Endometrium (tissue), 2 donors: ENCODE data around the gene AMOTL2.

Source experiments
- FAIRE-seq: peaks from 2 replicates; lab custom pipeline; 2012; peaks lifted over from hg19 to GRCh38; lab: Jason Lieb, UNC
- donor health status: control.
- donor health status: control.

AMOTL2 gene

DNA sequence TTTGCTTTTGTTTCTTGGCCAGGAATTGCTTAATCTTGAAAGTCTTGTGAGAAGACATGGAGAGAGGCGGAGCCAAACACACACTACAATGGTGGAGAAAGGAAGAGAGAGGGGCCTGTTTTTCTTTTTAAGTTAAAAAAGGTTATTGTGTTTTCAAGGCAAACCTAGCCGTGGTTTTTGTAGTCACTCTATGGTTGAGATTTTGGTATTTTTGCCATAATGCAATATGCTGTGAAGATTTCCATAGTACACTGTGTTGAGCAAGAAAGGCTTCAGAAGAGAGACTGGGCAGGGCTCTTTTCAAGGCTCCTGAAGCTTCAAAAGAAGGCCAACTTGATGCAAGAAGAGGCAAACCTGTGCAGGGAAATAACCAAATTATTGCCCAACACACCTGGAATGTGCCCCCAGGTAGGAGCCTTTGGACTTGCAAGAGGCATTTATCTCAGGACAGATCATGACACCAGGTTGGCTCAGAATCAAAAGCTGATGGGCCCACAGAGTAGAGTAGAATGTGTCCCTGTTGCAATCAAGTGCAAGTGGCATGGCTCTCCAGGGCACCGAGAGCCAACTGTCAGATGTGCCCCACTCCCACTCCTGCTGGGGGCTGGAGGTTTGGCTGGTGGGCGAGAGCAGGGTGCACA is 22.1 kb downstream of the AMOTL2 start:
- FAIRE-seq: no peak

DNA sequence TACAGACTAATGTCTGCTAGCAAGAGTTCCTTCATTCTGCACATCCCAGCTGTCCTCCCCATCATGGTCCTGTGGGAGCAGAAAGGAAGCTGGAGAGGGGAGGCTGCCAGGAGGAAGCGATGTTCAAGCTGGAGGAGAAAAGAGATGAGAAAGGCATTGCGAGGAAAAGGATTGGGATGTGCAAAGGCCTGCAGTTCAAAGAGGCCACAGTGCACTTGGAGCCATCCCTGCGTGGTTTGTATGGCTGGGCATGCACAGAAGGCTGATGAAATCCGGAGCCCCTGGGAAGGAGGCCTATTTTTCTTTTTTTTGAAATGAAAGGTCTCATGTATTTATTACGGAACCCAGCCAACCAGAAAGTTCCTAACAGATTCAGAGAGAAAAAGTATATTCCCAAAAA is 22.8 kb downstream of the AMOTL2 start:
- FAIRE-seq: no peak

DNA sequence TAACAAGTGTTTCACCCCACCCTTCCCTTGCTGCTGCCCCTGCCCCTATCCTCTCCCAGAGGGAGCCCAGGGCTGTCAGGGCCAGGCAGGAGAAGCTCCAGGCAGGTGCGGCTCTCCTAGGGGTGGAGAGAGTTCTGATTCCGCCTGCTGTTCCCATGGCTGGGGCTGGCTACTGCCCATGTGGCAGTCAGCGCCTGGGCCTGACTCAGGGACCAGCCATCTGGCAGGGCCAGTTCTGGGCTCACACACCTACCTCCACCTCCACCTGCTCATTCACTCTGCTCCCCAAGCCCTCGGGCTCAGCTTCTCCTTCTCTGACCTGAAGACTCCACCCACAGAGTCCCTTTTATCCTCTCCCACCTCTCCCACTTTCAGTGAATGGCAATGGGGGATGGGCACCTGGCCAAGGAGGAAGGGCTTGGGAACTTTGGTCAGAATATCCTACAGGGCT is 23.4 kb downstream of the AMOTL2 start:
- no peak for FAIRE-seq

DNA sequence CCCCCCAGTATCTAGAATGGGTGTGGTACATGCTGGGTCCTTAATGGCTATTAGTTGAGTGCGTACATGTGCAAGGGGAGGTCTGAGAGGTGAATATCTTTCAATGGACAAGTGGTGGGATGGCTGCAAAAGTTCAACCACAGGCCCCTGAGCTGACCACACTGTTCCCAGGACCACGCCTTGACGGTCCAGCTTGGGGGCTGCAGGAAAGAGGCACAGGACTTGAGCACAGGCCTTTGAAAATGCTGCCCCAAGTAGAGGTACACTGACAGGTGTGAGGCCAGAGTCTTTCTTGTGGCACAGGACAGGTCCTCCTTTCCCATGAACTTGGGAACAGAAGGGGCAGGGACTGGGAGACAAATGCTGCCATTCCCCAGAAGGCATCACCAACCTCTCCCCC is 24.0 kb downstream of the AMOTL2 start:
- no peak for FAIRE-seq

DNA sequence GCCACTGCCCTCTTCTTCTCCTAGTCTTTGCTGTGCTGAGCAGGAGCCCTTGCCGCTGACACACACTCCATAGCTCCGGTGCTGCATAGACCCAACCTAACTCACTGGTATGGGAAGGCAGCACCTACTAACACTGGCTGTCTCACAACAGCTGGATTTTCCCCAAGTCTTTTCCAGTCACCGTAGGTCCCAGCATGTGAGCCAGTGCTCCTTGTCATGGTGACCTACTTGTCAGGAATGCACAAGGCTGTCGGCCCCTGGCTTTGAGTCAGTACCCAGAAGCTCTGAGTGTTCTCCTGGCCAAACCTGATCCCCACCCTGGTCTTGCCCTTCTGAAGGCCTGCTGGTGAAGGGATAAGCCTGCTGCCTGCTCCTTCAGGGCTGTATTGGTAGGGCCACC is 25.7 kb downstream of the AMOTL2 start:
- no peak for FAIRE-seq

DNA sequence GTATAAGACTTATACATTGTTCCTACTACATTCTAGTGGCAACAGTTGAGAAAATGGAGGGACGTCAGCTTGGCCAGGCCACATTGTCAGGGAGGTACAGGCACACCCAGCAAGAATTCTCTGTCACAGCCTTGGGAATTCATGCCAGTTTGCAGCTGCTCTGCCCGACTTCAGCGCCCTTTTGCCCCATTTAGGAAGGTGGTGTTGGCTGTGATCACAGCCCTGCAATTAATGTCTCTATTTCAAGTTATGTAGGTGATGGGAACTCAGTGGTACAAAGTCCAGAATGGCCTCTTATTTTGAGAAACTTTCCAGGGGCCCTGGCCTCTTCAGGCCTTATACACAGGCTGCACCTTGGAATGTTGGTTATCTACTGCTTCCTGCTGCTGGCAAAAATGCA is 26.7 kb downstream of the AMOTL2 start:
- FAIRE-seq: no peak

DNA sequence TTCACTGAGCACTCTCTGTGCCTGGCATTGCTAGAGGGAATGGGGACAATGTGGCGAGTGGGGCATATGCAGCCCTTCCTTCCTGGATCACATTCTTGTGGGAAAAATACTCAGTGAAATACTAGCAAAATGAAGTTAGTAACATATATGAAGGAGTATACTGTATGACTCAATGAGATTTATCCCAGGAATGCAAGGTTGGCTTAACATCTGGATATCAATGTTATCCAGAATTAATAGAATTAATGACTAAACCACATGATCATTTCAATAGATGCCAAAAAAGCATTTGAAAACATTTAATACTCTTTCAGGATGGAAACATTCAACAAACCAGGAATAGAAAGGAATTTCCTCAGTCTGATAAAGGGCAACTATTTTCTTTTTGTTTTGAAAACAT is 27.5 kb downstream of the AMOTL2 start:
- FAIRE-seq: no peak

DNA sequence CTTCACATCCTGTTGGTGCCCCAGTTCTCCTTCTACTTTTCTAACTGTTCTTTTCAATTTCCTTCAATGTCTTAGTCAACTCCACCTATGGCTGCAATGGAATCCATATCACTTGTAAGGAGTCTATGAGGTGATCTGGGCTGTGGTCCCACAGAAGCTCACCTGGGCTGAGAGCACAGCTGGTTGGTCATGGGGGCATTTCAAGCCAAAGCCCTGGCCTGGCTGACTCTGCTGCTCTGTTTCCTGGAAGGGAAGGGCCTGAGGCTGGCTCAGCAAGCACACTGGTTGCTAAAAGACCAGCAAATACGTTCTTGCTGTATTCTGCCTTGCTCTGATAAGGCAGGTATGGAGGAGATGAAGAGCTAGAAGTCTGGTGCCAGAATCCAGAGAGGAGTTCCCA is 29.0 kb downstream of the AMOTL2 start:
- FAIRE-seq: no peak

DNA sequence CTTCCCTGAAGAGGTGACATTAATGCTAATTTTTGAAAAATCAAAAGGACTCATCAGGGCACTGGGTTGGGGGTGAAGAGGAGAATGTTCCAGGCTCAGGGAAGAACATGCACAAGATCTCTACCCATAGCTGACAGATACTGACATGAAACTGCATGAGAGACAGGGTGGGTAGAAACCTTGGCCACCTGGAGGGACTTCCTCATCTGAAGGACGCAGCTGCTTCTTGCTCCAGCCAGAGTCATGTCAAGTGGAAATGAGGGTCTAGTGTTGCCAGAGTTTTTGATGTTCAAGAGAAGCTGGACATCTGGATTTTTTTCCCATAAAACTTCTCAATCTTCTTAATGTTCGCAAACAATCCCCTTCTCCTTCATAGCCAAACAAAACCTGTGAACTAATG is 29.7 kb downstream of the AMOTL2 start:
- no peak for FAIRE-seq

DNA sequence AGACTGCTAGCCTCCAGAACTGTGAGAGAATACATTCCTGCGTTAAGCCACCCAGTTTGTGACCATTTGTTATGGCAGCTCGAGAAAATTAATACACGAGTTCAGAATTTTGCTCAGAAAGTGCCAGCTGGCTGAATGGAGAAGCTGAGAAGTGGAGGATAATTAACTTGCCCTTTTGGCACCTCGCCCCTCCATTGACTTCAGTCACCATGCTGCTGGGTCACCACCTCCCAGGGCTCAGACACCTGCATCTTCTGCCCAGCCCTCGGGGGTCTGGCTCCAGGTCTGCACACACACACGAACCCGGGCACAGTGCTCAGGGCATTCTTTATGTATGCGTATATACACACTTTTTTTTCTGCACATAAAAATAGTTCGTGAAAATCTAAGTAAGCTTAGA is 32.0 kb downstream of the AMOTL2 start:
- no peak for FAIRE-seq

DNA sequence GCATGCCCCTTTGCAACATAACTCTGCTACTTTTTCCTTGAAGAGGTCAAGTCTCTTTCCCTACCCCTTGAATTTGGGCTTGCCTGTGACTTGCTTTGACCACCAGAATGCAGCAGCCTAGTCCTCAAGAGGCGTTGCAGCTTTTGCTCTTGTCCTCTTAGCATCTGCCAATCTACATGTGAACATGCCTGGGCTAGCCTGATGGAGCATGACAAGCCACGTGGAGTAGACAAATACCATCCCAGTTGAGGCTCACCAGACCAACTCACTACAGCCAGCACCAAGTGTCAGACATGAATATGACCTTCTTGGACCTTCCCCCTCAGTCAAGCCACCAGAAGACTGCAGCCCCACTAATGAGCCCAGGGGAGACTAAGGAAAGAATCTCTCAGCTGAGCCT is 32.9 kb downstream of the AMOTL2 start:
- FAIRE-seq: no peak

DNA sequence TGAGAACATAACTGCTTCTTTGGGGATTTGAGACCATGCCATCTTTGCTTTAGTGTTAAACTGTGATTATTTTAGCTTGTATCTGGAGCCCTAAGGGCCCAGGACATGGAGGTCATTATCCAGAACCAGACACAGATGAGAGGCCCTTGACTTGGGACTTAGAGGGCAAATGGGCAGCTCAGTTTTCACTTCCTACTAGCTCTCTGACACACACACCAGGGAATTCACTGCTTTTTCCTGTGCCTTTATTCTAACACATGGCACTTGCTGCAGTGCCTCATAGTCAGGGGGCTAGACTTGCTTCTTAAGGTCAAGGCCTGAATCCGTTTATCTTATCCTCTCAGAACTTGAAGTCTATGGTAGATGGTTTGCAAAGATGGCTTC is 33.3 kb downstream of the AMOTL2 start:
- no peak for FAIRE-seq

DNA sequence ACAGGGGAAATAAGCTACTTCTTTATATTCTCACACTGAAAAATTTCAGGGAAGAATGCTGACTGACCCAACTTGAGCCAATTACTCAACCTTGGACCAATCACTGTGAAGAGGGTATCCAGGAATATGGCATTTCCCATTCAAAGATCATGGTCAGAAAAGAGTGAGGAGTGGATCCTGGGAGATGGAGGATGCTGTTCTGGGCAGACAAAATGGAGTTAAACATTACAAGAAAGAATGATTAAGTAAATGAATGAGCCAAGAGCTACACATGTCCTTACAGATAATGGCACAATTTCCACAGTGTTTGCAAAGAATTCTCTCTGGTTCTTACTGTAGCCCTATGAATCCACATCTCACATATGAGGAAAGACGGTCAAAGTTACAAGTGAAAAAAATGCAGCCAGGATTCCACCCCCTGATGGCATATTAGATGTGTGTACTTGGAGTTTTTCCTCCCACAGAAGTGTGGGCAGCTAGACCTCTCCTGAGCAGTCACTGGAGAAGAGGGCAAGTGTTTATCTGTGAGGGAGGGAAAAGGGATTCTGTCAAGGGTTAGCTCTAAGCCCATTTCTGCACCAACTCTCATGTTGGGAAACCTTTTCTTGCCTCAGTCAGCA is 33.8 kb downstream of the AMOTL2 start:
- FAIRE-seq: no peak

DNA sequence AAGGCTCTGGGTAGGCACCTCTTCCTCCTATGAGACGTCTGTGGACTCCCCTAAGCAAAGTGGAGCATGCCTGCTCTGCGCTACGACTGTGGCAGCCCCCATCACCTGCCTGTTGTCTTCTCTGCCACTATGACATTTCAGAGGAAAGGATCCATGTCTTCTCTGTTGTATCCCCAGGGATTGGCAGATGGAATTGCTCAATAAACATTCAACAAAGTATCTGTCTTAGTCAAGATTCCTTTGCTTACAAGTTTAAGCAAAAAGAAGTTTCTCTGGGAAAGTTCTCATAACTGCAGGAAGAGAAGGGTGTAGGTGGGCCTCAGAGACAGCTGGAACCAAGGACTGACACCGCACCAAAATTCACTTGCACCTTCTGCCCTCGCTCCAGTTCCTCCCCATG is 34.3 kb downstream of the AMOTL2 start:
- FAIRE-seq: no peak

DNA sequence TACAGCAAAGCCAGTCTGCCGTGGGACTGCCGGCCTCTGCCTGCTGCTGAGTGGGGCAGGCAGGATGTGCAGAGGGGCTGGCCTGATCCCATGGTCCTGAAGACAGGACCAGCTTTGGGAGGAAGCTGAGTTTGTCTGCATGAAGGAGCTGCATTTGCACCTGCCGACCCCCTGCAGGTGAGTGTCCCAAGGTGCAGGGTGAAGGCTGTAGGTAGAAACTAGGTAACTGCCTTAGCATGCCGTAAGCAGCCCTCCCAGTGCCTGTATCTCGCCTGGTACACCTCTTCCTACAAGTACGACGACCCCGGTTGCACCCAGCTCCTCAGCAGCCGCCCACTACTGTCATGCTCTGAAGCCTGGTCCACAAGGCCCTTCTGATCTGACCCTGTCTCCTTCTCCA is 34.9 kb downstream of the AMOTL2 start:
- FAIRE-seq: no peak

DNA sequence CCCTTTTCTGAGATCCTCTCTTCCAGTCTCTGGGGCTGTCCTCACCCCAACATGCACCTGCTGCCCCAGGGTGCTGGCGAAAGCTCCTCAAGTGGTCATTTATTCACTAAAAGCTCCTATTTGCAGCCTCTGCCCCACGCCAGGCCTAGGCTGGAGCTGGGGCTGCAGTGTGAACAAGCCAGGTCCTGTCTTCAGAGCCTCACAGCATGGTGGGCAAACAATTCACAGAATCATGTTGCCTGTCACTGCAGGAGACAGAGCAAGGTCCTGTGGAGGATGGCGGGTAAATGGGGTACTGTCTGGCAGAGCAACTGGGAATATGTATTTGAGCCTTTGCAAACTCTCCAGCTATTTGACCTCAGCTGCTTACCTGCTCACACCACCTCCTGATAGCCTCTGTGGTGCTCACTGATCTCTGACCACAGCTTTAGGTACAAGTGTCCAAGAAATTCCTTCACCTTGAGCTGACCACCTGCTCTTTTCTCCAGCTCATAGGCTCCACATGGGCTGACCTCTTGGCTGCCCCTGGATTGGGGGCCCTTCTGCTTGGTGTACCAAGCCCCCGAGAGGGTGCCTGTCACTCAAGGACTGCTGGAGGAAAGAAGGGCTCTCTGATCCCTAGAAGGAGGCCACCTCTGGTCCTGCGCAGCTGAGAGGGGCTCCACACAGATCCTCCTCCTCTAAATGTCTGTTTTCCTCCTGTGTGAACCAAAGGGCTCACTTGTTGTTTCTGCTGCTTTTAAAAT is 35.6 kb downstream of the AMOTL2 start:
- FAIRE-seq: no peak

DNA sequence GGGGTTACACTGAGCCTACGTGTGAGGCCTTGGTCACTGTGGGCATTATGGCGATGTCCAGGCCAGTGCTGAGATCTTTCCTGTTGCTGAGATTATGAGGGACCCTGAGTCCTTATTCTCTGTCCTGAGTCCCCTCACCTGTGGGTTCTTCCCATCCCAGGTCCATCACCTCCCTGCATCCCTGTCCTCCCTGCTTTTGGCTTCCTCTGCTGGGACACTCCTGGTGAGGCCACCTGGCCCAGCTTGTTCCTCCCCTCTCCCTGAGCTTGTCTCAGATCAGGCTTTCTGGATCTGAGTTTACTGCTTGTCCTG is 36.1 kb downstream of the AMOTL2 start:
- no peak for FAIRE-seq

DNA sequence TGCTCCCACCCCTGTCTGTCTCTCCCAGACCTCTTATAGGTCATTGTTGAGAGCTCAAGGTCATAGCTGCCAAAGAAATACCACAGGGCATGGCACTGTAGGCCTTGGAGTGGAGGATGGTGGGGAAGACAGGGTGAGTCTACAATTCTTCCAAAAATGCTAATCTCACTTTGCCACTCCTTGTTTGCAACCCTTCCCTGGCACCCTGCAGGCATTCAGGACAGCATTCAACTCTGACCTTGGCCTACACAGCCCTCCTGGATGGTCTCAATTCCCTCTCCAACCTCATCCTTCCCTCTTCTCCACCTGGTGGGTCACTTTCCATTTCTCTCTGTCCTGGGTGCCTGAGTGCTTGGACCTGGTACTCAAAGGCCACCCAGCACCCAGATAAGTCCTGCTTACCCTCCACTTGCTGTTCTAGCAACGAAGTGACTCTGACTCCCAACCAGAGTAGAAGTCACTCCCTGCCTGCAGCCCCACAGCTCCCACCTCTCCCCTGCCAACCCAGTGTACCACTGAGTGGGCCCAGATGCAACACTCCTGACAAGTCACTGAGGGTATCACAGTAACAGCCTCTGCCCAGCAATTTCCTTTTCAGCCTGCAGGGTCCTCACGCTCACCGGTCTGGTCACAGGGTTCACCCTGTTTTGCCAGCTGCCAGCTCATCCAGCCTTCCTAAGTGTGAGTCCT is 36.6 kb downstream of the AMOTL2 start:
- no peak for FAIRE-seq

DNA sequence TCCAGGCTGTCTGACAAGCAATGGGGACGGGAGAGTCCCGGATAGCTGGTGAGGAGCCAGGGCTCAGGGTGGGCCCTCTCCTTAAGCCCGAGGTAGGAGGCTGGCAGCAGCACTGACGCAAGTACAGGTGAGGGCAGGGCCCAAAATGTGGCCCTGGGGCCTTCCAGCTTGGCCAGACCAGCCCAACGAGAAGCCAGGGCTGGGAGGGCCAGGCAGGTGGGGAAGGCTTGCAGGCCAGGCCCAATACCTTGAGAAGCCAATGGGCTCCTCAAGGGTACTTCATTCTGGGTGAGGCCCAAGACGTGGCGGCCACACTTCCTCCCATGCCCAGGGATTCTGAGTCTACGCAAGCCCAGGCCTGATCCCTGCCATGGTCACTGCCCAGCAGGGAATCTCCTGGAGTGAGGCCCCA is 37.2 kb downstream of the AMOTL2 start:
- no peak for FAIRE-seq

DNA sequence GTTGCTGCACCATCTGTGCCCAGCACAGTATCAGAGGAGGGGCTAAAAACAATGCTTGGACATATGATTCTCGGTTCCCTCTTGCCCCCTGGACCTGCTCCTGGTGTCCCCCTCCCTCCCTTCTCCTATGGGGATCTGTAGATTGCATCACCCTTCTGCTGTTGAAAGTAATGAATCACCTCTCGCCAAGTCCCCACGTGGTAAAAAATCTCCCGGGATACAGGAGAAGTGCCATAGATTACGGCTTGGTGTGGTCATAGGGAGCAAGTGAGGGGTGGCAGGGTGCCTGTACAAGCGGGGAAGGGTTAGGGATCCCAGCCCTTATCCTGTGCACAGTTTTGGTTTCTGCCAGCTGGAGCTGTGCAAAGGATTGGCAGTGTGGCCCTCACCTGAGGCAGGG is 37.7 kb downstream of the AMOTL2 start:
- no peak for FAIRE-seq

DNA sequence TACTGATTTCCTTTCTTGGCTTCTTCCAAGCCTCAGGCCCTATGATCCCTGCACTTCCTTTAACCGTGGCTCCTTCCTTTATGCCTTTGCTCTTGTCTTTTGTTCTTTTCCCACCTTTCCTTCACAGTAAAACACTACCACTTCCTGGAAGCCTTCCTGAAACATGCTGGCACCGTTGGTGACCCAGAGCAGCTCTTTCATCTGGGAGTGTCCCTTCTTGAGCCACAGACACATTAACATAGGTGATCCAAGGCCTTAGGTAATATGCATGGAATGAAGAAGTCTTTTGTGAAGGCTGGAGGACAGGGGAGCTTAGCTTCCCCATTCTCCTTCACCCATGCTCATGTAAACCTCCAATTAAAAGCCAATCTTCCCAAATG is 39.4 kb downstream of the AMOTL2 start:
- FAIRE-seq: no peak

DNA sequence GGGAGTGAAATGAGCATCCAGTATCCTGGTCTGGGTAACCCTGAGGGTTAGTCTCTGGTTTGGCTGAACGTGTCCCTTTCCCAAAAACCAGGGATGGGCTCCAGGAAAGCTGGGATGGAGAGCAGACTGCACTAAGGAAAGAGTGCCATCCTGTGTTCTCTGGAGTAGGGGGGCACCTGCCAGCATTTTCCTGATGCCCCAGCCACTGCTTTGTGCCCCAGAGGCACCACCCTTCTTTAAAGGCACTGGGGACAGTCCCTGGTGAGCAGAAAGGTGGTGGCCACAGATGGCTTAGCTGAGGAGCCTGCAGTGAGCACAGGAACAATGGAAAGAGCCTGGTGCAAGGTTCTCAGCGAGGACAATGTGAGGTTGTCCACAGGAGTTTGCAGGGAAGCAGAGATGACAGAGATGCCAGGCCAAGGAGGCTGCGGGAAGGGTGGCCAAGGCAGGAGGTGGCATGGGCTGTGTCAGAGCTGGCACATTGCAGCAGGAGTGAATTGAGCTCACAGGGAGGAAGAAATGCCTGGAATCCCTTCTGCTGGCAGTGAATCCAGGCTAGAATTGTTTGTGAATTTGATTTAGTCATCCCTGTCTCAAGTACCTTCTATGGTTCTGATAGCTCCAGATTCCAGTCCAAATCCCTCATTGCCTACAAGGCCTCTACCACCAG is 39.9 kb downstream of the AMOTL2 start:
- no peak for FAIRE-seq
